ENCODE measurements around the gene ATP8B3. TPM values are rescaled to one million over a fixed set of nuclear protein-coding genes. Genes with fewer than 3 reads are reported as not detected.

ATP8B3 gene
- 4.3 TPM for total RNA-seq

GRCh38 chr19:1811942-1812425 lies at the start of gene ATP8B3:
TSS of gene ATP8B3 (minus strand) at chr19:1812276. CDS start at chr19:1811736, 540 bp downstream.
- DNase-seq (ENCODE audit: low read depth in 2 of 3, low spot score in 2 of 3) = peak in 1 of 3 donors; percentile 42

GRCh38 chr19:1861599-1862031 lies 49.5 kb upstream of the ATP8B3 start:
- no peak for DNase-seq (ENCODE audit: low read depth in 2 of 3, low spot score in 2 of 3)

GRCh38 chr19:1860821-1861598 lies 48.9 kb upstream of the ATP8B3 start:
- DNase-seq (ENCODE audit: low read depth in 2 of 3, low spot score in 2 of 3) = no peak

GRCh38 chr19:1860042-1860775 lies 48.1 kb upstream of the ATP8B3 start:
- DNase-seq (ENCODE audit: low read depth in 2 of 3, low spot score in 2 of 3) = peak in 1 of 3 donors; percentile 79

GRCh38 chr19:1859331-1859781 lies 47.3 kb upstream of the ATP8B3 start:
- DNase-seq (ENCODE audit: low read depth in 2 of 3, low spot score in 2 of 3) = no peak

- DNase-seq (ENCODE audit: low read depth in 2 of 3, low spot score in 2 of 3) = no peak
Observed at GRCh38 chr19:1858412-1859081, 46.5 kb upstream of the ATP8B3 start.

GRCh38 chr19:1857648-1858326 lies 45.7 kb upstream of the ATP8B3 start:
- DNase-seq (ENCODE audit: low read depth in 2 of 3, low spot score in 2 of 3) = no peak

GRCh38 chr19:1856698-1857603 lies 44.9 kb upstream of the ATP8B3 start:
- DNase-seq (ENCODE audit: low read depth in 2 of 3, low spot score in 2 of 3) = peak in 1 of 3 donors; percentile 84

- DNase-seq (ENCODE audit: low read depth in 2 of 3, low spot score in 2 of 3) = no peak
Observed at GRCh38 chr19:1856345-1856697, 44.2 kb upstream of the ATP8B3 start.

- DNase-seq (ENCODE audit: low read depth in 2 of 3, low spot score in 2 of 3) = peak in 1 of 3 donors; percentile 30
Observed at GRCh38 chr19:1855828-1856255, 43.8 kb upstream of the ATP8B3 start.

GRCh38 chr19:1855040-1855827 lies 43.2 kb upstream of the ATP8B3 start:
- peak in 2 of 3 donors; percentile 94 for DNase-seq (ENCODE audit: low read depth in 2 of 3, low spot score in 2 of 3)

GRCh38 chr19:1854542-1855039 lies 42.5 kb upstream of the ATP8B3 start:
- DNase-seq (ENCODE audit: low read depth in 2 of 3, low spot score in 2 of 3) = no peak

GRCh38 chr19:1854039-1854541 lies 42.0 kb upstream of the ATP8B3 start:
- no peak for DNase-seq (ENCODE audit: low read depth in 2 of 3, low spot score in 2 of 3)

GRCh38 chr19:1853295-1854038 lies 41.4 kb upstream of the ATP8B3 start:
- peak in 2 of 3 donors; percentile 81 to 87 for DNase-seq (ENCODE audit: low read depth in 2 of 3, low spot score in 2 of 3)

GRCh38 chr19:1852581-1853128 lies 40.6 kb upstream of the ATP8B3 start:
- DNase-seq (ENCODE audit: low read depth in 2 of 3, low spot score in 2 of 3) = no peak

- peak in 2 of 3 donors; percentile 83 to 88 for DNase-seq (ENCODE audit: low read depth in 2 of 3, low spot score in 2 of 3)
Observed at GRCh38 chr19:1851654-1852580, 39.8 kb upstream of the ATP8B3 start.
